ENCODE data around the gene GLCE.
A peak's percentile ranks its signal among the peaks of the same experiment; 100 is the strongest.

The GLCE gene

GRCh38 chr15:69160141-69160993 is at the start of gene GLCE:
GLCE (plus strand) TSS chr15:69160635; CDS start chr15:69255807, 95,172 bp downstream.
- H3K9ac ChIP-seq (ENCODE audit: low read length): peak within 1 kb of the TSS; percentile 90
- H3K36me3 ChIP-seq (ENCODE audit: control insufficient read depth, insufficient read depth, low read length): no peaks in the 10 kb centered on the region
- no peaks in the 10 kb centered on the region for H3K9me3 ChIP-seq (ENCODE audit: control insufficient read depth, low read length)
- H3K4me1 ChIP-seq (ENCODE audit: control insufficient read depth, insufficient read depth, low read length): peaks cover 23% of the 10 kb centered on the region
- H3K4me3 ChIP-seq (ENCODE audit: low read length): peak within 1 kb of the TSS; percentile 90
- H3K27me3 ChIP-seq (ENCODE audit: control insufficient read depth, insufficient read depth, low read length): no peaks in the 10 kb centered on the region

- Histone ChIP-seq H3K36me3 (ENCODE audit: control insufficient read depth, insufficient read depth, low read length) (no peaks in the 10 kb centered on the region), H3K4me1 (ENCODE audit: control insufficient read depth, insufficient read depth, low read length) (no peaks in the 10 kb centered on the region), H3K9ac (ENCODE audit: low read length) (no peak overlapping the region), H3K4me3 (ENCODE audit: low read length) (no peak overlapping the region), H3K27me3 (ENCODE audit: control insufficient read depth, insufficient read depth, low read length) (peaks cover 32% of the 10 kb centered on the region), H3K9me3 (ENCODE audit: control insufficient read depth, low read length) (no peaks in the 10 kb centered on the region)
Measured at GRCh38 chr15:69114331-69114928, 46.0 kb upstream of the GLCE start.

DNA sequence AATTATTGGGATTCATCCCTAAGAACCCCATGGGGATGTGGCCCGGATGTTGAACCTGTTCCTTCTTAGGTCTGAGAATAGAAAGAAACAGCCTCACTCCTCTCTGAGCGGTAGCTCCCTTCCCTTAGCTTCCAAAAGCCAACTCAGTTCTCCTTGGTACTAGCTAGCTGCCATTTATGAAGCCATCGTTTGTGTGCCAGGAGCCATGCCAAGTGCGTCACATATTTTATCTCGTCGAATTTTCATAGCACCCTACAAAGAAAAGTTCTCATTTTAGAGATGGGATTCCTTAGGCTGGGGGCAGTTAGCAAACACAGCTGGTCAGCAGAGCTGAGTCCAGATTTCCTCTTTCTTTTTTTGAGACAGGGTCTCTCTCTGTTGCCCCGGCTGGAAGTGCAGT is 45.4 kb upstream of the GLCE start:
- Histone ChIP-seq H3K9ac (ENCODE audit: low read length) (no peak overlapping the region), H3K4me1 (ENCODE audit: control insufficient read depth, insufficient read depth, low read length) (no peaks in the 10 kb centered on the region), H3K9me3 (ENCODE audit: control insufficient read depth, low read length) (no peaks in the 10 kb centered on the region), H3K27me3 (ENCODE audit: control insufficient read depth, insufficient read depth, low read length) (peaks cover 32% of the 10 kb centered on the region), H3K36me3 (ENCODE audit: control insufficient read depth, insufficient read depth, low read length) (no peaks in the 10 kb centered on the region), H3K4me3 (ENCODE audit: low read length) (no peak overlapping the region)

GRCh38 chr15:69116391-69116790 is 44.0 kb upstream of the GLCE start:
- Histone ChIP-seq H3K36me3 (ENCODE audit: control insufficient read depth, insufficient read depth, low read length) (no peaks in the 10 kb centered on the region), H3K27me3 (ENCODE audit: control insufficient read depth, insufficient read depth, low read length) (peaks cover 36% of the 10 kb centered on the region), H3K4me3 (ENCODE audit: low read length) (no peak overlapping the region)

DNA sequence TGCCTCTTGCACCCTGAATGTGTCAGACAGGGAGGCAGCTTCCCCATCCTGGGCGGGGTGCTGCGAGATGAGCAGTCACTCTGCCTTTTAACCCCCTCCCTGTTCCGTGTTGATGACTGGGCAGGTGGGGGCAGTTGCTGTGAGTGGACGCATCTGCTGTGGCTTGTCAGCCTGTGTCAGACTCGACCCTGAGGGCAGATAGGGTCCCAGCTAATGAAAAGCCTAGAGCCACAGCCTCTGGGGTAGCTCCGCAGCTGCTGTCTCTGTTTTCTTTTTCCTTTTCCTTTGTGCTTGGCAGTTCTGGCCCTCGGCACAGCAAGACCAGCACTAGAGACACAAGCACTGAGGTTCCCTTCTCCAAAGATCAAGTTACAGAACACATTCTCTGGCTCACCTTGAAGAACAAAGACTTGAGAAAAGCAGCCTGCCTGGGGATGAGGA is 43.0 kb upstream of the GLCE start:
- peaks cover 38% of the 10 kb centered on the region for H3K27me3 ChIP-seq (ENCODE audit: control insufficient read depth, insufficient read depth, low read length)
- H3K36me3 ChIP-seq (ENCODE audit: control insufficient read depth, insufficient read depth, low read length): no peaks in the 10 kb centered on the region
- H3K9ac ChIP-seq (ENCODE audit: low read length): no peak overlapping the region
- no peaks in the 10 kb centered on the region for H3K4me1 ChIP-seq (ENCODE audit: control insufficient read depth, insufficient read depth, low read length)
- no peaks in the 10 kb centered on the region for H3K9me3 ChIP-seq (ENCODE audit: control insufficient read depth, low read length)
- H3K4me3 ChIP-seq (ENCODE audit: low read length): no peak overlapping the region

More at GRCh38 chr15:69116391-69116790, 44.0 kb upstream of the GLCE start:
- no peaks in the 10 kb centered on the region for H3K4me1 ChIP-seq (ENCODE audit: control insufficient read depth, insufficient read depth, low read length)
- H3K9ac ChIP-seq (ENCODE audit: low read length): no peak overlapping the region
- no peaks in the 10 kb centered on the region for H3K9me3 ChIP-seq (ENCODE audit: control insufficient read depth, low read length)

DNA sequence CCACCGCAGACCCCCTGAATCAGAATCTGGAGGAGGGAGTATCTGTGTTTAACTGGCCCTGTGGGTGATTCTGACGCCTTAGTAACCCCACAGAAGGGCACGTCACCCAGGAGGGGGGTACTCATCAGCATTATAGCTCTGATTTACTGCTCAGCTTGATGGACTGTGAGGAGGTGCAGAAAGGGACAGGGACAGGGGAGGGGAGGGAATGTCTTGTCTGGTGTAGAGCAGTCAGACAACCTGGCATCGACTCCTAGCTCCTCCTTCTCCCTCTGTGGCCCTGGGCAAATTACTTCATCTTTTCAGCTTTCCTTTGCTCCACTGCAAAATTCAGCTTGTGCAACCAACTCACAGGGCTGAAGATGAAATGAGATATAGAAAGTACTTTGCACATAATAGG is 42.3 kb upstream of the GLCE start:
- H3K4me1 ChIP-seq (ENCODE audit: control insufficient read depth, insufficient read depth, low read length): no peaks in the 10 kb centered on the region

GRCh38 chr15:69119001-69119400 is 41.4 kb upstream of the GLCE start:
- Histone ChIP-seq H3K36me3 (ENCODE audit: control insufficient read depth, insufficient read depth, low read length) (no peaks in the 10 kb centered on the region), H3K9ac (ENCODE audit: low read length) (no peak overlapping the region), H3K9me3 (ENCODE audit: control insufficient read depth, low read length) (no peaks in the 10 kb centered on the region), H3K4me3 (ENCODE audit: low read length) (no peak overlapping the region), H3K4me1 (ENCODE audit: control insufficient read depth, insufficient read depth, low read length) (no peaks in the 10 kb centered on the region), H3K27me3 (ENCODE audit: control insufficient read depth, insufficient read depth, low read length) (peaks cover 31% of the 10 kb centered on the region)

More for the DNA sequence above, 42.3 kb upstream of the GLCE start:
- Histone ChIP-seq H3K4me3 (ENCODE audit: low read length) (no peak overlapping the region), H3K27me3 (ENCODE audit: control insufficient read depth, insufficient read depth, low read length) (peaks cover 38% of the 10 kb centered on the region), H3K9ac (ENCODE audit: low read length) (no peak overlapping the region), H3K36me3 (ENCODE audit: control insufficient read depth, insufficient read depth, low read length) (no peaks in the 10 kb centered on the region), H3K9me3 (ENCODE audit: control insufficient read depth, low read length) (no peaks in the 10 kb centered on the region)

- Histone ChIP-seq H3K36me3 (ENCODE audit: control insufficient read depth, insufficient read depth, low read length) (no peaks in the 10 kb centered on the region), H3K4me3 (ENCODE audit: low read length) (no peak overlapping the region), H3K4me1 (ENCODE audit: control insufficient read depth, insufficient read depth, low read length) (no peaks in the 10 kb centered on the region), H3K9me3 (ENCODE audit: control insufficient read depth, low read length) (no peaks in the 10 kb centered on the region), H3K27me3 (ENCODE audit: control insufficient read depth, insufficient read depth, low read length) (peaks cover 27% of the 10 kb centered on the region), H3K9ac (ENCODE audit: low read length) (no peak overlapping the region)
Measured at GRCh38 chr15:69119683-69120395, 40.6 kb upstream of the GLCE start.

DNA sequence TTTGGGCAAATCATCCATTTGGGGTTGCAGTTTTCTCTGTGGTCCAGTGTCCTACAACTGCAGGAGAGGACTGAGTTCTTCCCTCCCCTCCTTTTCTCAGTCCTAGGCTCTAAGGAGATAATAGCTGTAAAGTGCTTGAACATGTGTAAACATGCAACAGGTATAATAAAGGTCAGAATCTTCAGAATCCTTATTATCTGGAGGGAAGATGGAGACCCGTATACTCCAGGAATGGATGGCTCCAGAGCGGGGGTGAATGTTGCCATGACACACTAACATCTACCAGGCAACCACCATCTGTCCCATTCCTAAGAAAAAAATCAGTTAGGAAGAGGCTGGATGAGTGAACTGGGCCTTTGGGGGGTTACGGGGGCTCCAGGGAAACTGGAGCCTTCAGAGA is 39.7 kb upstream of the GLCE start:
- no peak overlapping the region for H3K4me3 ChIP-seq (ENCODE audit: low read length)
- H3K4me1 ChIP-seq (ENCODE audit: control insufficient read depth, insufficient read depth, low read length): peaks cover 3% of the 10 kb centered on the region

DNA sequence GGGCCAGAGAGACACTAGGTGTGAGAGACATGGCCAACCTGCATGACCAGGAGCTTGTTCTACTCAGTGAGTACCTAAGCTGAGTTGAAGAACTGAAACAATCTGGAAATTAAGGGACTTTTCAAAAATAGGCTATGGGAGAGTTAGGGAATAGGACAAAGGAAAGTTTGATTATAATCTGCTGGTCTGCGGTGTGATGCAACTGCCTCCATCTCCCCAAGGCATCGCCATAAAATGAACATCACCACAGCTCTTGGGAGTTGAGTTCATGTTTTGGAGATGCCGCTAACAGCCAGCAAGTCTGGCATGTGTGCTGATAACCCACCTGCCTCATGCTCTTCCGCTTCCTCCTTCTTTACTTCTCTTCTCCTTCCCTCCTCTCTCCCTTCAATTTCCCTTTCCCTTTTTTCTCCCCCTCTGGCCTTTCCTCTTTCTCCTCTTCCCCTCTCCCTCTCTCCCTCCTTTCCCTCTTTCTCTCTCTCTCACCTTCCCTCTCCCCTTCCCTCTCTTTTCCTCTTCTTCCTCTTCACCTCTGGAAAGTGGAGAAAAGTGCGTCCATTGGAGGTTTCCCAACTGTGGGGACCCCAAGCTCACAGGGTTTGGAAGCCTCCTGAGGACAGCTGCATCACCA is 39.1 kb upstream of the GLCE start:
- Histone ChIP-seq H3K36me3 (ENCODE audit: control insufficient read depth, insufficient read depth, low read length) (no peaks in the 10 kb centered on the region), H3K27me3 (ENCODE audit: control insufficient read depth, insufficient read depth, low read length) (peaks cover 26% of the 10 kb centered on the region), H3K9ac (ENCODE audit: low read length) (no peak overlapping the region), H3K4me3 (ENCODE audit: low read length) (no peak overlapping the region), H3K4me1 (ENCODE audit: control insufficient read depth, insufficient read depth, low read length) (peaks cover 9% of the 10 kb centered on the region), H3K9me3 (ENCODE audit: control insufficient read depth, low read length) (no peaks in the 10 kb centered on the region)

More for the DNA sequence above, 39.7 kb upstream of the GLCE start:
- Histone ChIP-seq H3K9ac (ENCODE audit: low read length) (no peak overlapping the region), H3K27me3 (ENCODE audit: control insufficient read depth, insufficient read depth, low read length) (peaks cover 26% of the 10 kb centered on the region), H3K36me3 (ENCODE audit: control insufficient read depth, insufficient read depth, low read length) (no peaks in the 10 kb centered on the region), H3K9me3 (ENCODE audit: control insufficient read depth, low read length) (no peaks in the 10 kb centered on the region)

- H3K4me3 ChIP-seq (ENCODE audit: low read length): no peak overlapping the region
Measured at GRCh38 chr15:69125236-69125635, 35.2 kb upstream of the GLCE start.

More at GRCh38 chr15:69125236-69125635, 35.2 kb upstream of the GLCE start:
- H3K4me1 ChIP-seq (ENCODE audit: control insufficient read depth, insufficient read depth, low read length): peaks cover 19% of the 10 kb centered on the region
- H3K9ac ChIP-seq (ENCODE audit: low read length): no peak overlapping the region
- no peaks in the 10 kb centered on the region for H3K9me3 ChIP-seq (ENCODE audit: control insufficient read depth, low read length)
- H3K27me3 ChIP-seq (ENCODE audit: control insufficient read depth, insufficient read depth, low read length): peaks cover 5% of the 10 kb centered on the region
- no peaks in the 10 kb centered on the region for H3K36me3 ChIP-seq (ENCODE audit: control insufficient read depth, insufficient read depth, low read length)
